K562 (cell line): ENCODE data around the gene STUB1. TPM values are rescaled to one million over a fixed set of nuclear protein-coding genes. Genes with fewer than 3 reads are reported as not detected.
A peak's percentile ranks its signal among the peaks of the same experiment; 100 is the strongest.

Experiments used
- CCNT2 ChIP-seq: IDR thresholded peaks from 2 replicates; pipeline ENCODE4 v1.6.1; 2011; ENCODE audit warnings: borderline replicate concordance, low read depth, mild to moderate bottlenecking, moderate library complexity, mixed read lengths, low read length; ENCODE audit not compliant: insufficient read length; ENCODE audit errors: extremely low read depth
- CXXC5 ChIP-seq: fragments of 250-450 bp; sonication (Bioruptor Pico); IDR thresholded peaks from 2 replicates; pipeline ENCODE4 v1.8.0; 2022; ENCODE audit warnings: inconsistent platforms, mild to moderate bottlenecking, moderate library complexity
- E2F1 ChIP-seq: sonication (generic); formaldehyde crosslinking; IDR thresholded peaks from 2 replicates; pipeline ENCODE4 v1.8.1; 2023; ENCODE audit warnings: mild to moderate bottlenecking, missing genetic modification reagents, moderate library complexity
- ESRRA ChIP-seq: fragments of 450-650 bp; IDR thresholded peaks from 2 replicates; pipeline ENCODE4 v1.6.1; 2014; ENCODE audit warnings: low read depth, mild to moderate bottlenecking, moderate library complexity, borderline replicate concordance
- ETV6 ChIP-seq, 3 experiments: fragments of 150-350 bp in 1 of 3; sonication (generic) in 1 of 3; formaldehyde crosslinking in 1 of 3; IDR thresholded peaks; 2 replicates each; pipeline versions ENCODE4 v1.6.1 to v1.8.0; 2014 to 2022; ENCODE audit warnings: borderline replicate concordance in 2 of 3, low read depth in 2 of 3, antibody characterized with exemption in 1 of 3, low read length in 1 of 3, mild to moderate bottlenecking in 1 of 3, missing genetic modification reagents in 1 of 3
- HMGXB4 ChIP-seq: sonication (generic); formaldehyde crosslinking; IDR thresholded peaks from 2 replicates; pipeline ENCODE4 v1.8.1; 2023; ENCODE audit warnings: mild to moderate bottlenecking, missing genetic modification reagents
- KAT7 ChIP-seq: sonication (generic); formaldehyde crosslinking; IDR thresholded peaks from 2 replicates; pipeline ENCODE4 v1.8.0; 2022; ENCODE audit warnings: missing genetic modification reagents, mild to moderate bottlenecking, borderline replicate concordance
- L3MBTL2 ChIP-seq: fragments of 450-650 bp; IDR thresholded peaks from 2 replicates; pipeline ENCODE4 v1.6.1; 2016; ENCODE audit warnings: mild to moderate bottlenecking, moderate library complexity
- MED1 ChIP-seq: sonication (generic); formaldehyde crosslinking; IDR thresholded peaks from 2 replicates; pipeline ENCODE4 v1.8.1; 2023; ENCODE audit warnings: missing genetic modification reagents, borderline replicate concordance
- MITF ChIP-seq: IDR thresholded peaks from 2 replicates; pipeline ENCODE4 v1.6.1; 2014; ENCODE audit warnings: antibody characterized with exemption
- PHF20 ChIP-seq: fragments of 450-650 bp; IDR thresholded peaks from 2 replicates; pipeline ENCODE4 v1.6.1; 2018; ENCODE audit not compliant: partially characterized antibody
- THAP7 ChIP-seq: fragments of 250-450 bp; sonication (Bioruptor Pico); IDR thresholded peaks from 2 replicates; pipeline ENCODE4 v1.5.0; 2021
- USF2 ChIP-seq: sonication (generic); formaldehyde crosslinking; IDR thresholded peaks from 2 replicates; pipeline ENCODE4 v1.5.0; 2020; ENCODE audit warnings: missing genetic modification reagents
- ZBTB17 ChIP-seq: fragments of 450-650 bp; formaldehyde crosslinking; IDR thresholded peaks from 2 replicates; pipeline ENCODE4 v1.4.0; 2020; ENCODE audit warnings: mild to moderate bottlenecking
- ZNF232 ChIP-seq: sonication (generic); formaldehyde crosslinking; IDR thresholded peaks from 2 replicates; pipeline ENCODE4 v1.8.0; 2022; ENCODE audit warnings: mild to moderate bottlenecking, missing genetic modification reagents
- ZNF354B ChIP-seq: fragments of 250-450 bp; sonication (Bioruptor Pico); IDR thresholded peaks from 2 replicates; pipeline ENCODE4 v1.4.0; 2020
- ZNF511 ChIP-seq: sonication (generic); formaldehyde crosslinking; IDR thresholded peaks from 2 replicates; pipeline ENCODE4 v1.8.0; 2022; ENCODE audit warnings: mild to moderate bottlenecking, missing genetic modification reagents
- polyA plus RNA-seq, 8 experiments: library from polyadenylated mRNA; depleted of rRNA in 4 of 8; stranded (reverse) in 5 of 8; unstranded in 3 of 8; fragments of >200 nt; fragmentation: Nextera tagmentation in 2 of 8; fragmentation: Illumina TruSeq in 1 of 8; extraction: Ambion mirVana in 2 of 8; extraction: Trizol in 1 of 8; gene quantifications; 2 replicates each; pipeline versions ENCODE4 v1.2.1 to v1.2.3, GENCODE V29; 2011 to 2014; ENCODE audit warnings: inconsistent platforms in 1 of 8, missing spikeins in 1 of 8
- total RNA-seq, 7 experiments: library from RNA; depleted of rRNA in 6 of 7; stranded (reverse); fragments of >200 nt in 6 of 7; fragmentation: Illumina TruSeq in 2 of 7; extraction: Trizol in 2 of 7; gene quantifications; 2 replicates each; pipeline versions ENCODE4 v1.2.1 to v1.2.3, GENCODE V29; 2011 to 2021; ENCODE audit warnings: low replicate concordance in 1 of 7

STUB1 gene
- total and polyA plus RNA-seq, 9 of the 15 experiments (the other 6 are each of a cell fraction or from before 2014, with no cell fraction given) = 10.6 to 251 (median 152) TPM

GRCh38 chr16:642189-643049 lies 37.8 kb upstream of the STUB1 start (continued):
- no peak for TF ChIP-seq E2F1 (CRISPR knock-in tag)
- TF ChIP-seq CCNT2 = peak; percentile 46
- TF ChIP-seq ZNF511 (CRISPR knock-in tag) = peak; percentile 21; the same call in 1 of the 2 replicates
- TF ChIP-seq ZNF232 (CRISPR knock-in tag) = peak; percentile 65
- 0 out of 2 replicates have a peak, but pooled peaks have one; percentile 24 for TF ChIP-seq MITF
- TF ChIP-seq ETV6 (IDR thresholded peaks at IDR 0.05; ENCODE audit: borderline replicate concordance in 1 of 2, low read depth in 2 of 2, low read length in 1 of 2) = peak in 1 of 2 experiments; percentile 51; a peak in 1 of 4 replicates
- no peak; the same call in 1 of the 2 replicates for TF ChIP-seq ETV6 (CRISPR knock-in tag; IDR thresholded peaks at IDR 0.05; ENCODE audit: borderline replicate concordance)
- TF ChIP-seq KAT7 (CRISPR knock-in tag) = peak; percentile 28; the same call in 1 of the 2 replicates
- TF ChIP-seq HMGXB4 (CRISPR knock-in tag) = peak; percentile 41; the same call in 1 of the 2 replicates
- peak; percentile 71 for TF ChIP-seq USF2 (CRISPR knock-in tag)
- TF ChIP-seq THAP7 (CRISPR knock-in tag) = no peak
- TF ChIP-seq CXXC5 (CRISPR knock-in tag) = peak; percentile 20
- no peak for TF ChIP-seq MED1 (CRISPR knock-in tag)
- no peak for TF ChIP-seq ZNF354B (CRISPR knock-in tag)
- TF ChIP-seq ESRRA = peak; percentile 98
- peak; percentile 89 for TF ChIP-seq L3MBTL2
- peak; percentile 27; the same call in 1 of the 2 replicates for TF ChIP-seq ZBTB17 (CRISPR knock-in tag)
- TF ChIP-seq PHF20 = no peak
